HEK293 (cell line): ENCODE data around the gene LASP1.

Experiments used
- CTCF ChIA-PET: fragments of 350-600 bp; formaldehyde crosslinking; extraction: SDS; loops from one replicate; lab custom pipeline; 2021; ENCODE audit warnings: antibody characterized with exemption; lab: Yijun Ruan, JAX
- POLR2A ChIA-PET: fragments of 300-600 bp; formaldehyde crosslinking; extraction: SDS; loops from one replicate; lab custom pipeline; 2020; ENCODE audit warnings: antibody characterized with exemption, inconsistent platforms; lab: Yijun Ruan, JAX
- H3K27ac ChIP-seq: fragments of 200-500 bp; sonication (Bioruptor generic); 2 replicates; pipeline ENCODE4 v1.5.1; 2014; ENCODE audit warnings: low read depth, low read length, control low read depth, inconsistent platforms; ENCODE audit errors: extremely low read depth
- H3K36me3 ChIP-seq, 2 experiments: fragments of 200-500 bp in 1 of 2; sonication (Bioruptor generic) in 1 of 2; 1 replicate in 1 of 2; 2 replicates in 1 of 2; pipeline ENCODE4 v1.5.1; 2014 to 2017; ENCODE audit warnings: inconsistent platforms in 2 of 2, low read length in 2 of 2; ENCODE audit not compliant: control insufficient read depth in 2 of 2, insufficient read depth in 1 of 2
- H3K4me1 ChIP-seq: fragments of 200-500 bp; sonication (Bioruptor generic); 2 replicates; pipeline ENCODE4 v1.5.1; 2014; ENCODE audit warnings: mild to moderate bottlenecking, low read length, inconsistent platforms; ENCODE audit not compliant: control insufficient read depth, insufficient read depth
- H3K4me3 ChIP-seq: 2 replicates; pipeline ENCODE4 v1.5.1; 2011; ENCODE audit warnings: low read depth, mild to moderate bottlenecking, control low read depth, low read length, moderate library complexity
- H3K9me3 ChIP-seq: fragments of 200-500 bp; sonication (Bioruptor generic); 2 replicates; pipeline ENCODE4 v1.5.1; 2014; ENCODE audit warnings: low read depth, low read length, inconsistent platforms; ENCODE audit not compliant: control insufficient read depth, insufficient read depth
- ATF2 ChIP-seq: fragments of 450-650 bp; formaldehyde crosslinking; IDR thresholded peaks from 2 replicates; pipeline ENCODE4 v1.5.1; 2016; ENCODE audit warnings: missing biosample characterization, missing genetic modification characterization, low read depth
- ELK4 ChIP-seq: IDR thresholded peaks from 2 replicates; pipeline ENCODE4 v1.6.1; 2011; ENCODE audit warnings: mild to moderate bottlenecking, low read depth, low read length, borderline replicate concordance
- GLIS1 ChIP-seq: fragments of 450-650 bp; formaldehyde crosslinking; IDR thresholded peaks from 2 replicates; pipeline ENCODE4 v1.5.1; 2016; ENCODE audit warnings: missing biosample characterization, missing genetic modification characterization
- KLF8 ChIP-seq: fragments of 450-650 bp; formaldehyde crosslinking; IDR thresholded peaks from 2 replicates; pipeline ENCODE4 v1.5.1; 2016; ENCODE audit warnings: missing biosample characterization, missing genetic modification characterization
- MEIS1 ChIP-seq: sonication (generic); formaldehyde crosslinking; IDR thresholded peaks from 2 replicates; pipeline ENCODE4 v1.8.1; 2022; ENCODE audit warnings: missing genetic modification reagents, mild to moderate bottlenecking, borderline replicate concordance
- TRIM28 ChIP-seq: IDR thresholded peaks from 2 replicates; pipeline ENCODE4 v1.6.1; 2011; ENCODE audit warnings: low read length, control low read depth, borderline replicate concordance
- YY1 ChIP-seq: fragments of 450-650 bp; formaldehyde crosslinking; IDR thresholded peaks from 2 replicates; pipeline ENCODE4 v1.5.1; 2018; ENCODE audit warnings: missing biosample characterization, missing genetic modification characterization
- ZNF223 ChIP-seq: fragments of 450-650 bp; formaldehyde crosslinking; IDR thresholded peaks from 2 replicates; pipeline ENCODE4 v1.5.1; 2016; ENCODE audit warnings: missing biosample characterization, missing genetic modification characterization
- ZNF350 ChIP-seq: fragments of 450-650 bp; formaldehyde crosslinking; IDR thresholded peaks from 2 replicates; pipeline ENCODE4 v1.5.0; 2017; ENCODE audit warnings: missing biosample characterization, mild to moderate bottlenecking, missing genetic modification characterization
- ZNF37A ChIP-seq: fragments of 450-650 bp; IDR thresholded peaks from 2 replicates; pipeline ENCODE4 v1.5.1; 2018; ENCODE audit warnings: missing biosample characterization, missing genetic modification characterization
- ZNF423 ChIP-seq: fragments of 450-650 bp; formaldehyde crosslinking; IDR thresholded peaks from 2 replicates; pipeline ENCODE4 v1.5.1; 2016; ENCODE audit warnings: missing biosample characterization, missing genetic modification characterization
- ZNF623 ChIP-seq: fragments of 450-650 bp; formaldehyde crosslinking; IDR thresholded peaks from 2 replicates; pipeline ENCODE4 v1.5.1; 2016; ENCODE audit warnings: missing biosample characterization, missing genetic modification characterization
- ZNF624 ChIP-seq: fragments of 450-650 bp; formaldehyde crosslinking; IDR thresholded peaks from 2 replicates; pipeline ENCODE4 v1.5.1; 2017; ENCODE audit warnings: missing biosample characterization, missing genetic modification characterization
- ZNF664 ChIP-seq: fragments of 450-650 bp; formaldehyde crosslinking; IDR thresholded peaks from 2 replicates; pipeline ENCODE4 v1.5.1; 2016; ENCODE audit warnings: missing biosample characterization, missing genetic modification characterization
- ZNF76 ChIP-seq: fragments of 450-650 bp; formaldehyde crosslinking; IDR thresholded peaks from 2 replicates; pipeline ENCODE4; 2016; ENCODE audit warnings: low read depth, missing biosample characterization, missing genetic modification characterization, borderline replicate concordance
- TF ChIP-seq, protein P1 (sequence below): fragments of 450-650 bp; formaldehyde crosslinking; conservative IDR thresholded peaks from 2 replicates; pipeline ENCODE4 v1.5.1; 2016; ENCODE audit warnings: low read depth, missing biosample characterization, missing genetic modification characterization
- TF ChIP-seq, protein P2 (sequence below): fragments of 450-650 bp; formaldehyde crosslinking; IDR thresholded peaks from 2 replicates; pipeline ENCODE4 v1.5.1; 2016; ENCODE audit warnings: missing biosample characterization, missing genetic modification characterization
- TF ChIP-seq, protein P3 (sequence below): sonication (generic); formaldehyde crosslinking; IDR thresholded peaks from 2 replicates; pipeline ENCODE4 v1.8.1; 2022; ENCODE audit warnings: mild to moderate bottlenecking, moderate library complexity, missing genetic modification reagents

Gene LASP1

DNA sequence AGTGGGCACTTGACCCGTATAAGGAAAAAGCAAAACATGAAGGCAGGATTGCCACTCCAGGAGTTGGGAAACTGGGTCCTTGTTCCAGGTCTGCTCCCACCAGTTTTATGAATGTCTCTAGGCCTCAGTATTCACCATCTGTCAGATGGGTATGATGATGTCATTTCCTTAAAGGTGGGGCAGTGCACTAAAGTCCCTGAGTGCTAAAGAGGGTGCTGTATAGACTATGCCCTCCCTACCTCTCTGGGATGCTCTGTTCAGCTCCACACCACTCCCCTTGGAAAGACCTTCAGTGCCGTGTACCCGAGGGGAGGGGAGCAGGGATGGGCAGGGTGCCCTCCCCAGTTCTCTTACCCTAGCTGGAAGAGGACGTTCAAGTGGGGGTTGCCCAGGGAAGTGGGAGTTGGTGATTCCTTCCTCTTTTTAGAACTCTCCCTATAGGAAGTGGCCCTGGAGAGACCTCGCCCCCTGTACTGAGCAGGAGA lies 2.2 kb downstream of the LASP1 start:
- peaks cover 13% of the 10 kb centered on the region for H3K4me1 ChIP-seq
- no peak for TF ChIP-seq ZNF423 (tag by site-specific recombination)
- peak; percentile 81 for TF ChIP-seq ATF2
- peak; percentile 7; the same call in 1 of the 2 replicates for TF ChIP-seq ZNF664 (tag by site-specific recombination)
- POLR2A ChIA-PET: interaction anchor here (0.5 to 3.5 kb wide), 11 partner anchors 18 to 322 kb away, joined by 3 to 62 read pairs (median 9); partner anchors contain the start of genes CWC25, LASP1NB, PLXDC1 and PSMB3
- no peaks in the 10 kb centered on the region for H3K9me3 ChIP-seq
- H3K27ac ChIP-seq: peak overlapping the region; percentile 76; the same call in 1 of the 2 replicates
- peaks cover 0 to 1% of the 10 kb centered on the region in 2 experiments; a peak in 1 of 3 replicates for H3K36me3 ChIP-seq
- CTCF ChIA-PET: interaction anchor here (0.8 to 5.8 kb wide), 6 partner anchors 29 to 527 kb away, joined by 3 to 24 read pairs (median 4); no protein-coding TSS in a partner anchor
- no peak overlapping the region for H3K4me3 ChIP-seq

DNA sequence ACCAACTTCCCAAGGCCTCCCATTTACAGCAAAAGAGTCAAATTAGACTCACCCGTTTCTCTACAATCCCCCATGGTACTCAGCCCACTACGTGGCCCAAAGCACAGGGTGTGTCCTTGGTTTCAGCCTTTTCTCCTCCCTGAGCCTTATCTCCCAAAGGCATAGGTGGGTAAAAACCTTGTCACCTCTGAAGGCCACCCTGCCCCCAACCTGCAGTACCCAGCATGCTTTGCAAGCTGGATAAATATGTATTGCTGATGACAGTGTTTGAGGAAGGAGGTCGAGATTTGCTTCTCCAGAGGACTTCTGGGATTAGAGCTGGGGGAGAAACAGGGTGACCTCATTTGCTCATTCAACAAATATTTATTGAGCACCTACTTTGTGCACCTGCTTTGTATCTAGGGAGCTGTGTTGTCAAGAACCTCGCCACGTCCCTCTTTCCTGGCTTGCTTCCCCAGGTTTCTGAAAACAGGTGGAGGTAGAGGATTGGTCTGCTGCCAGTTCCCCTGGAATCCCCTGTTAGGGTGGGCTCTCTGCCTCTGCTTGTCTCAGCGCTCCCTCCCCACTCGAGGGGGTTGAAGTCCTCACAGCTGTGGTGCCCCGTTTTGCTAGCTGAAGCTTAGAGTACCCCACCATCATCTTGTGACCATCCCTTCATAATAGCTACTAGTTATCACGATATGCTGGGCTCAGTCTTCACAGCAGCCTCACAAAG lies 3.0 kb downstream of the LASP1 start:
- H3K9me3 ChIP-seq: no peaks in the 10 kb centered on the region
- H3K36me3 ChIP-seq: peaks cover 0 to 5% of the 10 kb centered on the region in 2 experiments; a peak in 1 of 3 replicates
- ChIA-PET POLR2A (interaction anchor here (0.5 to 1.8 kb wide), 5 partner anchors 19 to 321 kb away, joined by 3 to 8 read pairs (median 6); partner anchors contain the start of gene RPL23), CTCF (interaction anchor here (0.7 to 5.8 kb wide), 7 partner anchors 11 to 364 kb away, joined by 3 to 24 read pairs (median 4); no protein-coding TSS in a partner anchor)
- H3K27ac ChIP-seq: no peak overlapping the region
- H3K4me1 ChIP-seq: peaks cover 16% of the 10 kb centered on the region
- TF ChIP-seq, protein P1, sequence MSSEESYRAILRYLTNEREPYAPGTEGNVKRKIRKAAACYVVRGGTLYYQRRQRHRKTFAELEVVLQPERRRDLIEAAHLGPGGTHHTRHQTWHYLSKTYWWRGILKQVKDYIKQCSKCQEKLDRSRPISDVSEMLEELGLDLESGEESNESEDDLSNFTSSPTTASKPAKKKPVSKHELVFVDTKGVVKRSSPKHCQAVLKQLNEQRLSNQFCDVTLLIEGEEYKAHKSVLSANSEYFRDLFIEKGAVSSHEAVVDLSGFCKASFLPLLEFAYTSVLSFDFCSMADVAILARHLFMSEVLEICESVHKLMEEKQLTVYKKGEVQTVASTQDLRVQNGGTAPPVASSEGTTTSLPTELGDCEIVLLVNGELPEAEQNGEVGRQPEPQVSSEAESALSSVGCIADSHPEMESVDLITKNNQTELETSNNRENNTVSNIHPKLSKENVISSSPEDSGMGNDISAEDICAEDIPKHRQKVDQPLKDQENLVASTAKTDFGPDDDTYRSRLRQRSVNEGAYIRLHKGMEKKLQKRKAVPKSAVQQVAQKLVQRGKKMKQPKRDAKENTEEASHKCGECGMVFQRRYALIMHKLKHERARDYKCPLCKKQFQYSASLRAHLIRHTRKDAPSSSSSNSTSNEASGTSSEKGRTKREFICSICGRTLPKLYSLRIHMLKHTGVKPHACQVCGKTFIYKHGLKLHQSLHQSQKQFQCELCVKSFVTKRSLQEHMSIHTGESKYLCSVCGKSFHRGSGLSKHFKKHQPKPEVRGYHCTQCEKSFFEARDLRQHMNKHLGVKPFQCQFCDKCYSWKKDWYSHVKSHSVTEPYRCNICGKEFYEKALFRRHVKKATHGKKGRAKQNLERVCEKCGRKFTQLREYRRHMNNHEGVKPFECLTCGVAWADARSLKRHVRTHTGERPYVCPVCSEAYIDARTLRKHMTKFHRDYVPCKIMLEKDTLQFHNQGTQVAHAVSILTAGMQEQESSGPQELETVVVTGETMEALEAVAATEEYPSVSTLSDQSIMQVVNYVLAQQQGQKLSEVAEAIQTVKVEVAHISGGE (tag by site-specific recombination): no peak
- TF ChIP-seq ZNF76 (tag by site-specific recombination) (0 out of 2 replicates have a peak, but pooled peaks have one; percentile 28), ZNF664 (tag by site-specific recombination) (peak; percentile 96)
- H3K4me3 ChIP-seq: no peak overlapping the region

GRCh38 chr17:38873640-38874380 lies 4.0 kb downstream of the LASP1 start:
- no peaks in the 10 kb centered on the region for H3K9me3 ChIP-seq
- H3K4me1 ChIP-seq: peaks cover 16% of the 10 kb centered on the region
- peaks cover 0 to 15% of the 10 kb centered on the region in 2 experiments; a peak in 2 of 3 replicates for H3K36me3 ChIP-seq
- no peak overlapping the region for H3K4me3 ChIP-seq
- CTCF ChIA-PET: interaction anchor here (0.7 to 5.8 kb wide), 6 partner anchors 10 to 290 kb away, joined by 3 to 24 read pairs (median 3); no protein-coding TSS in a partner anchor
- POLR2A ChIA-PET: interaction anchor here (0.6 kb wide), 1 partner anchor 26 kb away, joined by 6 read pairs; no protein-coding TSS in a partner anchor
- H3K27ac ChIP-seq: no peak overlapping the region
- TF ChIP-seq ZNF624 (no peak), ZNF223 (tag by site-specific recombination) (no peak), GLIS1 (tag by site-specific recombination) (peak; percentile 83), ELK4 (no peak), YY1 (tag by site-specific recombination) (no peak), ZNF37A (tag by site-specific recombination) (no peak), KLF8 (tag by site-specific recombination) (no peak), TRIM28 (no peak), ZNF623 (no peak), MEIS1 (CRISPR knock-in tag) (no peak), ZNF350 (tag by site-specific recombination) (no peak)
- TF ChIP-seq, protein P2, sequence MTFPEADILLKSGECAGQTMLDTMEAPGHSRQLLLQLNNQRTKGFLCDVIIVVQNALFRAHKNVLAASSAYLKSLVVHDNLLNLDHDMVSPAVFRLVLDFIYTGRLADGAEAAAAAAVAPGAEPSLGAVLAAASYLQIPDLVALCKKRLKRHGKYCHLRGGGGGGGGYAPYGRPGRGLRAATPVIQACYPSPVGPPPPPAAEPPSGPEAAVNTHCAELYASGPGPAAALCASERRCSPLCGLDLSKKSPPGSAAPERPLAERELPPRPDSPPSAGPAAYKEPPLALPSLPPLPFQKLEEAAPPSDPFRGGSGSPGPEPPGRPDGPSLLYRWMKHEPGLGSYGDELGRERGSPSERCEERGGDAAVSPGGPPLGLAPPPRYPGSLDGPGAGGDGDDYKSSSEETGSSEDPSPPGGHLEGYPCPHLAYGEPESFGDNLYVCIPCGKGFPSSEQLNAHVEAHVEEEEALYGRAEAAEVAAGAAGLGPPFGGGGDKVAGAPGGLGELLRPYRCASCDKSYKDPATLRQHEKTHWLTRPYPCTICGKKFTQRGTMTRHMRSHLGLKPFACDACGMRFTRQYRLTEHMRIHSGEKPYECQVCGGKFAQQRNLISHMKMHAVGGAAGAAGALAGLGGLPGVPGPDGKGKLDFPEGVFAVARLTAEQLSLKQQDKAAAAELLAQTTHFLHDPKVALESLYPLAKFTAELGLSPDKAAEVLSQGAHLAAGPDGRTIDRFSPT (tag by site-specific recombination): peak; percentile 36; the same call in 1 of the 2 replicates
- TF ChIP-seq, protein P3, sequence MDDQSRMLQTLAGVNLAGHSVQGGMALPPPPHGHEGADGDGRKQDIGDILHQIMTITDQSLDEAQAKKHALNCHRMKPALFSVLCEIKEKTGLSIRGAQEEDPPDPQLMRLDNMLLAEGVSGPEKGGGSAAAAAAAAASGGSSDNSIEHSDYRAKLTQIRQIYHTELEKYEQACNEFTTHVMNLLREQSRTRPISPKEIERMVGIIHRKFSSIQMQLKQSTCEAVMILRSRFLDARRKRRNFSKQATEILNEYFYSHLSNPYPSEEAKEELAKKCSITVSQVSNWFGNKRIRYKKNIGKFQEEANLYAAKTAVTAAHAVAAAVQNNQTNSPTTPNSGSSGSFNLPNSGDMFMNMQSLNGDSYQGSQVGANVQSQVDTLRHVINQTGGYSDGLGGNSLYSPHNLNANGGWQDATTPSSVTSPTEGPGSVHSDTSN (CRISPR knock-in tag): no peak
